ENCODE measurements around the gene TAF11L14. TPM values are rescaled to one million over a fixed set of nuclear protein-coding genes. Genes with fewer than 3 reads are reported as not detected.

TAF11L14 gene
- total and polyA plus RNA-seq, 9 of the 15 experiments (the other 6 are each of a cell fraction or from before 2014, with no cell fraction given), result not detected

DNA sequence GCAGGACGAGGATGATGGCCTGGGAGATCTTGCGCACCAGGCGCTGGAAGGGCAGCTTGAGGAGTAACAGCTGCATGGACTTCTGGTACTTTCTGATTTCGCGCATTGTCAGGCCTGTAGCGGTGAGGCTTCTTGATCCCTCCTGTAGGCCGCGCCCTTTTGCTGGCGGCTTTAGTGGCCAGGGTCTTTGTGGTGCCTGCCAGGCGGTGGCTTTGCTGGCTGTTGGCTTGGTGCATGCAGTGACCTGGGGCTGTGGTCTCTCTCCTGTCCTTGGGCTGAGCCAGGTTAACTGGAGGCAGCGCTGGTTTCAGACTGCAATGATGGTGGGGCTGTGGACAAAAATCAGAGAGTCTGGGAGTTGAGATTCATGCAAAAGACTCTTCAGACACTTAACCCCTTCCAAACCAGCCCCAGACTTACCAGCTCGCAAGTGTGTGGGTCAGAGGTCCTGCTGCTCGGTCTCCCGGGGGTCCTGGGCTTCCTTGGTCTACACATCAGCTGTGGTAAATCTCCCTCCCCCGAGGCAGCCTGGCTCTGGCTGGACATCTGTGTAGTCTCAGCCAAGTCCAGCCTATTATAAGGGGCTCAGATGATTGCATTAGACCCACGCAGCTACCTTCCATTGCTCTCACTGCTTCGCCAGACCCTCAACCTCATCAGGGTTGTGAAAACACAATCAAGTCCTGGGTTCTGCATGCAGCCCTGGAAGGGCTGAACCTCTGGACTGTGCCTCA lies 19.2 kb upstream of the TAF11L14 start:
- Histone ChIP-seq H3K27me3 (ENCODE audit: control insufficient read depth in 2 of 2, insufficient read depth in 2 of 2, low read length in 2 of 2) (no peaks in the 10 kb centered on the region), H2AFZ (ENCODE audit: low read depth, low read length) (no peak overlapping the region), H3K79me2 (ENCODE audit: control insufficient read depth, insufficient read depth, low read length) (no peaks in the 10 kb centered on the region), H3K4me3 (no peak overlapping the region), H3K9me1 (ENCODE audit: control insufficient read depth, insufficient read depth, low read length) (no peaks in the 10 kb centered on the region), H3K4me2 (ENCODE audit: insufficient read depth, low read length) (no peak overlapping the region), H3K27ac (ENCODE audit: extremely low read depth, low read depth, low read length) (no peak overlapping the region), H3K9ac (ENCODE audit: insufficient read depth in 1 of 2, low read depth in 2 of 2, low read length in 2 of 2) (no peak overlapping the region), H4K20me1 (replicated peaks; ENCODE audit: control insufficient read depth, insufficient read depth, low read length) (no peaks in the 10 kb centered on the region), H3K9me3 (replicated peaks; ENCODE audit: control insufficient read depth, insufficient read depth, low read depth, low read length) (no peaks in the 10 kb centered on the region), H3K36me3 (ENCODE audit: control insufficient read depth, insufficient read depth, low read length) (no peaks in the 10 kb centered on the region), H3K4me1 (replicated peaks in 1 of 2; ENCODE audit: control insufficient read depth in 2 of 2, insufficient read depth in 2 of 2, low read length in 2 of 2) (no peaks in the 10 kb centered on the region)
- intact Hi-C loops (cut with micrococcal nuclease), result no loop called here
- no peak for ATAC-seq
- ChIA-PET POLR2A (no interaction called here), CTCF (ENCODE audit: low intra/inter-chr PET ratio) (no interaction called here)
- TF ChIP-seq BDP1 (IDR thresholded peaks at IDR 0.05; ENCODE audit: insufficient read depth, insufficient read length) (no peak), ZNF324 (CRISPR knock-in tag; IDR thresholded peaks at IDR 0.05) (no peak), NR2C2 (CRISPR knock-in tag; IDR thresholded peaks at IDR 0.05) (no peak), NR2C2 (tag; IDR thresholded peaks at IDR 0.05) (no peak), TRIM24 (IDR thresholded peaks at IDR 0.05) (no peak), ZNF76 (CRISPR knock-in tag; IDR thresholded peaks at IDR 0.05; ENCODE audit: borderline replicate concordance) (no peak), KLF6 (CRISPR knock-in tag; IDR thresholded peaks at IDR 0.05; ENCODE audit: borderline replicate concordance) (no peak), ZNF551 (CRISPR knock-in tag; IDR thresholded peaks at IDR 0.05) (no peak), POLR2AphosphoS2 (IDR thresholded peaks at IDR 0.05; ENCODE audit: low read length) (no peak), ETV5 (CRISPR knock-in tag; IDR thresholded peaks at IDR 0.05; ENCODE audit: low read depth) (no peak), MEIS2 (IDR thresholded peaks at IDR 0.05; ENCODE audit: partially characterized antibody) (no peak), ZSCAN32 (CRISPR knock-in tag; IDR thresholded peaks at IDR 0.05) (no peak), FOSL1 (tag; conservative IDR thresholded peaks at IDR 0.05) (no peak), PHB2 (IDR thresholded peaks at IDR 0.05; ENCODE audit: low read depth) (no peak), SP1 (CRISPR knock-in tag; IDR thresholded peaks at IDR 0.05) (no peak), HCFC1 (IDR thresholded peaks at IDR 0.05; ENCODE audit: low read depth, low read length) (no peak), ZNF175 (CRISPR knock-in tag; IDR thresholded peaks at IDR 0.05; ENCODE audit: low read depth) (no peak)
- TF ChIP-seq, protein P1, sequence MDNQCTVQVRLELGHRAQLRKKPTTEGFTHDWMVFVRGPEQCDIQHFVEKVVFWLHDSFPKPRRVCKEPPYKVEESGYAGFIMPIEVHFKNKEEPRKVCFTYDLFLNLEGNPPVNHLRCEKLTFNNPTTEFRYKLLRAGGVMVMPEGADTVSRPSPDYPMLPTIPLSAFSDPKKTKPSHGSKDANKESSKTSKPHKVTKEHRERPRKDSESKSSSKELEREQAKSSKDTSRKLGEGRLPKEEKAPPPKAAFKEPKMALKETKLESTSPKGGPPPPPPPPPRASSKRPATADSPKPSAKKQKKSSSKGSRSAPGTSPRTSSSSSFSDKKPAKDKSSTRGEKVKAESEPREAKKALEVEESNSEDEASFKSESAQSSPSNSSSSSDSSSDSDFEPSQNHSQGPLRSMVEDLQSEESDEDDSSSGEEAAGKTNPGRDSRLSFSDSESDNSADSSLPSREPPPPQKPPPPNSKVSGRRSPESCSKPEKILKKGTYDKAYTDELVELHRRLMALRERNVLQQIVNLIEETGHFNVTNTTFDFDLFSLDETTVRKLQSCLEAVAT (IDR thresholded peaks at IDR 0.05), result no peak
- no TSS peak for BruUV-seq (replicated peaks)
- no peak for DNase-seq (ENCODE audit: extremely low read depth in 1 of 4, low spot score in 3 of 4)
- FAIRE-seq, result no peak
- WGBS (ENCODE audit: insufficient coverage, low coverage, missing lambda C conversion rate), result 1% methylated on average over 17 of the region's 17 CpGs
- in situ Hi-C loops (cut with MboI), result no loop called here

All from K562 (cell line).